Inferior parietal cortex (tissue), 1 donor: ENCODE data around the gene TAF1D.

ENCODE experiments used
- DNase-seq: peaks from one replicate; pipeline ENCODE4 v3.0.0-alpha.2; 2016; ENCODE audit errors: extremely low spot score

The TAF1D gene

GRCh38 chr11:93747122-93747521 lies 5.8 kb upstream of the TAF1D start:
- DNase-seq: no peak

- DNase-seq: no peak
These were observed 4.8 kb upstream of the TAF1D start for GRCh38 chr11:93746101-93746500.

- peak; percentile 44 for DNase-seq
These were observed 3.9 kb upstream of the TAF1D start for GRCh38 chr11:93745005-93745755.

GRCh38 chr11:93744669-93745004 lies 3.3 kb upstream of the TAF1D start:
- no peak for DNase-seq

GRCh38 chr11:93743291-93743690 lies 2.0 kb upstream of the TAF1D start:
- no peak for DNase-seq

GRCh38 chr11:93741882-93742226 lies 559 bp upstream of the TAF1D start:
- no peak for DNase-seq

GRCh38 chr11:93740730-93741093 lies 583 bp downstream of the TAF1D start:
- no peak for DNase-seq

- no peak for DNase-seq
These were observed 1.1 kb downstream of the TAF1D start for GRCh38 chr11:93740031-93740729.

- no peak for DNase-seq
These were observed 2.6 kb downstream of the TAF1D start for GRCh38 chr11:93738647-93739081.

GRCh38 chr11:93737904-93738612 lies 3.2 kb downstream of the TAF1D start:
- DNase-seq: no peak

- DNase-seq: no peak
These were observed 5.2 kb downstream of the TAF1D start for GRCh38 chr11:93736129-93736528.

- no peak for DNase-seq
These were observed 5.7 kb downstream of the TAF1D start for GRCh38 chr11:93735627-93736026.

GRCh38 chr11:93734427-93735222 lies 6.7 kb downstream of the TAF1D start:
- no peak for DNase-seq

GRCh38 chr11:93733474-93733873 lies 7.8 kb downstream of the TAF1D start:
- no peak for DNase-seq

GRCh38 chr11:93732237-93732892 lies 8.9 kb downstream of the TAF1D start:
- no peak for DNase-seq

GRCh38 chr11:93730108-93731107 lies 10.9 kb downstream of the TAF1D start:
- no peak for DNase-seq

- no peak for DNase-seq
These were observed 12.1 kb downstream of the TAF1D start for GRCh38 chr11:93729129-93729616.

- DNase-seq: no peak
These were observed 12.5 kb downstream of the TAF1D start for GRCh38 chr11:93728792-93729128.

- DNase-seq: no peak
These were observed 13.1 kb downstream of the TAF1D start for GRCh38 chr11:93727985-93728791.
